Tibial artery (tissue), 4 donors: ENCODE measurements around the gene OARD1.

Experiments used
- DNase-seq, 2 donors: peaks; one replicate each; pipeline ENCODE4 v3.0.0-alpha.2; 2019
- H3K27ac ChIP-seq, 2 donors: fragments of 200-600 bp; sonication (generic) in 1 of 2; 1 replicate in 1 of 2; 2 replicates in 1 of 2; pipeline ENCODE4 v1.5.1; 2018 to 2019; ENCODE audit warnings: mild to moderate bottlenecking in 1 of 2
- H3K27me3 ChIP-seq, 2 donors: fragments of 200-600 bp; sonication (generic) in 1 of 2; one replicate each; pipeline versions ENCODE4 v1.5.1 to v1.6.0; 2016 to 2019
- H3K36me3 ChIP-seq, 3 donors: fragments of 200-600 bp; sonication (generic) in 2 of 3; one replicate each; pipeline ENCODE4 v1.5.1; 2016 to 2019; ENCODE audit warnings: mild to moderate bottlenecking in 2 of 3
- H3K4me1 ChIP-seq, 4 donors: fragments of 200-600 bp; sonication (generic) in 2 of 4; 1 replicate in 3 of 4; 2 replicates in 1 of 4; pipeline ENCODE4 v1.5.1; 2016 to 2019
- H3K4me3 ChIP-seq, 2 donors: fragments of 200-600 bp; sonication (generic) in 1 of 2; 1 replicate in 1 of 2; 2 replicates in 1 of 2; pipeline ENCODE4 v1.5.1; 2018 to 2019; ENCODE audit warnings: mild to moderate bottlenecking in 2 of 2
- H3K9me3 ChIP-seq, 3 donors: fragments of 200-600 bp; sonication (generic) in 1 of 3; one replicate each; pipeline ENCODE4 v1.5.1; 2016 to 2019
- intact Hi-C: fragments of 100-400 bp; cut with DNase I; formaldehyde crosslinking; loops from one replicate; pipeline ENCODE4 v1.15.0; 2023; ENCODE audit warnings: low total_unique reads
- TF ChIP-seq, protein P1 (sequence below), 2 experiments: fragments of 200-600 bp in 1 of 2; fragments of 450-650 bp in 1 of 2; IDR thresholded peaks; one replicate each; pipeline ENCODE4 v1.5.1; 2017 to 2019; ENCODE audit warnings: antibody characterized with exemption in 2 of 2, mild to moderate bottlenecking in 1 of 2, moderate library complexity in 1 of 2

OARD1 gene

DNA sequence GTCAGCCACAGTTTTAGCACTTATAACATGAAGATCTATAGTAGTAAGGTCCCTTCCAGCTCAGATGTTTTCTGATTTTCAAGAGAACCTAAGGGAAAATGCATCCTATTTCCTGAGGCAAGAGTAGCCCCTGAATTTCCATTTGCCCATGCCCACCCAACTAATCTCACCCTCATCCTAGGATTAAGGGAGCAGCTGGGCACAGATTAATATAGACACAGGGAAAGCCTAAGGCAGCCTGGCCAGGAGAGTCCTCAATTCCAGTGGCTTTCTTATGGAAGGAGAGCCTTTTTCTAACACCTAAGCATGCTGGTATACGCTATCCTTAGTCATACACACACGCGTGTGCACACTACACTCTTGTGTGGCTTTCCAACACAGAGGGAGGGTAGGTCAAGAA, 17.6 kb downstream of the OARD1 start:
- Histone ChIP-seq H3K27ac (no peak overlapping the region), H3K36me3 (peaks cover 0 to 24% (median 0%) of the 10 kb centered on the region in 3 donors), H3K4me3 (no peak overlapping the region), H3K9me3 (no peaks in the 10 kb centered on the region), H3K27me3 (no peaks in the 10 kb centered on the region), H3K4me1 (peaks cover 0 to 3% (median 0%) of the 10 kb centered on the region in 4 donors)
- DNase-seq: no peak
- TF ChIP-seq, protein P1, sequence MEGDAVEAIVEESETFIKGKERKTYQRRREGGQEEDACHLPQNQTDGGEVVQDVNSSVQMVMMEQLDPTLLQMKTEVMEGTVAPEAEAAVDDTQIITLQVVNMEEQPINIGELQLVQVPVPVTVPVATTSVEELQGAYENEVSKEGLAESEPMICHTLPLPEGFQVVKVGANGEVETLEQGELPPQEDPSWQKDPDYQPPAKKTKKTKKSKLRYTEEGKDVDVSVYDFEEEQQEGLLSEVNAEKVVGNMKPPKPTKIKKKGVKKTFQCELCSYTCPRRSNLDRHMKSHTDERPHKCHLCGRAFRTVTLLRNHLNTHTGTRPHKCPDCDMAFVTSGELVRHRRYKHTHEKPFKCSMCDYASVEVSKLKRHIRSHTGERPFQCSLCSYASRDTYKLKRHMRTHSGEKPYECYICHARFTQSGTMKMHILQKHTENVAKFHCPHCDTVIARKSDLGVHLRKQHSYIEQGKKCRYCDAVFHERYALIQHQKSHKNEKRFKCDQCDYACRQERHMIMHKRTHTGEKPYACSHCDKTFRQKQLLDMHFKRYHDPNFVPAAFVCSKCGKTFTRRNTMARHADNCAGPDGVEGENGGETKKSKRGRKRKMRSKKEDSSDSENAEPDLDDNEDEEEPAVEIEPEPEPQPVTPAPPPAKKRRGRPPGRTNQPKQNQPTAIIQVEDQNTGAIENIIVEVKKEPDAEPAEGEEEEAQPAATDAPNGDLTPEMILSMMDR (IDR thresholded peaks at IDR 0.05): no peak
- intact Hi-C loops: no loop called here

DNA sequence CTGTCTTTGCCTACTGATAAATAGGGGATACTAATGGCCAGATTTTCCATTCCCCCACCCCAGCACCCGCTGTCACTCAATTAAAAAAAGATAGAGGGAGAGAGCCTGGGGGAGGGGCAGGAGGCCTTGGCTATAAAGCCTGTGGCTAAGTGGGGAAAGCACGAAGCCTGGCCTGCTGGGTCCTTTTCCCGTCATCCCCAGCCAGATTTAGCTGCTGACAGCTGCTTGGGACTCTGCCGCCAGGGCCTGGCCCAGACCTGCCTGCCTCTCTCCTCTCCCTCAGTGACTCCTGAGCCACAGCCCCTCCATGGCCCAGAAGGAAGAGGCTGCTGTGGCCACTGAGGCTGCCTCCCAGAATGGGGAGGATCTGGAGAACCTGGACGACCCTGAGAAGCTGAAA, 19.1 kb downstream of the OARD1 start, which contains the start of gene APOBEC2:
Gene APOBEC2 (plus strand): TSS at position 162 of the 400 bp plus-strand sequence. CDS start 146 bp downstream, at position 308.
- TF ChIP-seq, protein P1 (IDR thresholded peaks at IDR 0.05): no peak
- no peaks in the 10 kb centered on the region for H3K27me3 ChIP-seq
- H3K4me1 ChIP-seq: no peaks in the 10 kb centered on the region
- peaks cover 0 to 24% (median 0%) of the 10 kb centered on the region in 3 donors for H3K36me3 ChIP-seq
- no peak within 1 kb of the TSS for H3K27ac ChIP-seq
- no peaks in the 10 kb centered on the region for H3K9me3 ChIP-seq
- no peak within 1 kb of the TSS for H3K4me3 ChIP-seq
- intact Hi-C loops: no loop called here
- DNase-seq: no peak

DNA sequence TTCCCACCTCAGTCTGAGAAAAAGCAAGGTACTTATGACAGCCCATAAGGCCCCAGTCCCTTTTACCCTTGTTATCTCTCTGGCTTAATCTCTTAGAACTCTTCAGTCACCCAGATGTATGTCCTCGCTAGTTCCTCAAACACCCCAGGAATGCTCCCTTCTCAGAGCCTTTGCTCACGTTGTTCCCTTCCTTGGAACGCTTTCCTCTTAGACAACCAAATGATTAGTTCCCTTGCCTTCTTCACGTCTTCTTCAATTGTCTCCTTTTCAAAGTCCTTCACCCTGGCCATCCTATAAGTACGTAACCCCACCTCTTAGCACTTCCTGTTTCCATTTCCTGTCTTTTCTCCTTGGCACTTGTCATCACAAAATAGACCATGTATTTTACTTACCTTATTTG, 20.3 kb downstream of the OARD1 start:
- no peak overlapping the region for H3K4me3 ChIP-seq
- no peaks in the 10 kb centered on the region for H3K27me3 ChIP-seq
- DNase-seq: no peak
- no peak overlapping the region for H3K27ac ChIP-seq
- no peaks in the 10 kb centered on the region for H3K4me1 ChIP-seq
- H3K9me3 ChIP-seq: no peaks in the 10 kb centered on the region
- intact Hi-C loops: no loop called here
- TF ChIP-seq, protein P1 (IDR thresholded peaks at IDR 0.05): no peak
- peaks cover 0 to 24% (median 0%) of the 10 kb centered on the region in 3 donors for H3K36me3 ChIP-seq

DNA sequence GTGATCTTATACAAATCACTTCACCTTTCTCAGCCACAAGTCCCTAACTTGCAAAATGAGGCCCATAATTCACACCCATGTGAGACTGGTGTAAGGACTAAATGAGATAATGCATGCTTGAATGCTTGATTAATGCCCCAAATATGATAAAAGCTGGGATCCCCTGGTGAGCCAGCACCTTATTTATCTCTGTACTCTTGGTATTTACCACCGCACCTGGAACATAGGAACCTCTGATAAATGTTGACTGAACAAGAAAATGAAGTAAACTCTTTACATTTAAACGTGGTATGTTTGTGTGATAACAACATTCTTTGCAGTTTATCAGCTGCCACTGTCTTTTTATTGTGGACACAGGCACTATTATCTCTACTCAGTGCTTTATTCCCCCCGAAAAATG, 21.6 kb downstream of the OARD1 start:
- H3K36me3 ChIP-seq: peaks cover 0 to 18% (median 0%) of the 10 kb centered on the region in 3 donors
- no peaks in the 10 kb centered on the region for H3K9me3 ChIP-seq
- no peak overlapping the region for H3K27ac ChIP-seq
- no peaks in the 10 kb centered on the region for H3K4me1 ChIP-seq
- no peaks in the 10 kb centered on the region for H3K27me3 ChIP-seq
- intact Hi-C loops: no loop called here
- no peak for DNase-seq
- H3K4me3 ChIP-seq: no peak overlapping the region
- TF ChIP-seq, protein P1 (IDR thresholded peaks at IDR 0.05): no peak

DNA sequence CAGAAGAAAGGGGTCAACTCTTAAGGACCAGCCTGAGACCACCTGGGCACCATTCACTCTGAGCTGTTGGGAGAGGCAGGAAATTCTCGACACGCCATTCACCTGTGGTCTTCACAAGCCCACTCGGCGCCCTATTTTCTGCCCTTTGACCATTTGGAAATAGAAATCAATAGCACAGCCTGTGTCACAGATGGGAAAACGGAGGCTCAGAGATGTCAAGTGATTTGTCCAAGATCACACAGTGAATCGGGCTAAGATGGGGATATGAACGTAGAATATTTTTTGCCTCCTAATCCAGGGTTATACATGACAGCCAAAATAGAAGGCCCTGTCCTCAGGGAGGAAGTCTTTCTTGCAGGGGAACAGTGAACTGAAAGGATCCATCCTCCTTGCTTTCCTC, 22.2 kb downstream of the OARD1 start:
- no peaks in the 10 kb centered on the region for H3K9me3 ChIP-seq
- H3K27me3 ChIP-seq: no peaks in the 10 kb centered on the region
- DNase-seq: no peak
- peaks cover 0 to 13% (median 0%) of the 10 kb centered on the region in 3 donors for H3K36me3 ChIP-seq
- intact Hi-C loops: loop anchor here (10.0 kb wide), 1 partner anchor 1065 kb away; no protein-coding TSS in a partner anchor
- no peak overlapping the region for H3K4me3 ChIP-seq
- TF ChIP-seq, protein P1 (IDR thresholded peaks at IDR 0.05): no peak
- H3K4me1 ChIP-seq: no peaks in the 10 kb centered on the region
- H3K27ac ChIP-seq: no peak overlapping the region

DNA sequence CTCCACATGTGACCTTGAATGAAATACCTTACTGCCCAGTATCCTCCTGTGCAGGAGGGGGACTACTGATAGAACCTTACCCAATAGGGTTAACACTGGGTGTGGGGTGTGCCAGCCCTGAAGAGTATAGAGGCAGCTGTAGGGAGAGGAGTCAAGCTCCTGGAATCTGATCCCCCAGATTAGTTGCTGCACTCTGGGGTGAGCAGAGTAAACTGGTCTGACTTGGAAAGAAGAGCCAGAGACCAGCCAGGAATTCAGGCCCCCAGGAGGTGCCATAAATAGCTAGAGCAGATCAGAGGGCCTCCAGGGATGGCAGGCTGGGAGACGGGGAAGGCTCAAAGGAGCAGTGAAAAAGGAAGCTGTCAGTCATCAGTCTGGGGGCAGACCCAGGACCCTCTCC, 22.6 kb downstream of the OARD1 start:
- no peak overlapping the region for H3K27ac ChIP-seq
- TF ChIP-seq, protein P1 (IDR thresholded peaks at IDR 0.05): no peak

More for the DNA sequence above, 22.6 kb downstream of the OARD1 start:
- Histone ChIP-seq H3K9me3 (no peaks in the 10 kb centered on the region), H3K4me3 (no peak overlapping the region), H3K27me3 (no peaks in the 10 kb centered on the region), H3K4me1 (no peaks in the 10 kb centered on the region), H3K36me3 (peaks cover 0 to 13% (median 0%) of the 10 kb centered on the region in 3 donors)
- intact Hi-C loops: loop anchor here (10.0 kb wide), 1 partner anchor 1065 kb away; no protein-coding TSS in a partner anchor
- DNase-seq: no peak
